GM12891 (cell line): ENCODE data around the gene ANKDD1B.

Experiments
- PAX5 ChIP-seq: IDR thresholded peaks from 2 replicates; pipeline ENCODE4 v1.6.1; 2011; ENCODE audit warnings: low read length, moderate library complexity, mild to moderate bottlenecking; ENCODE audit not compliant: insufficient read depth, severe bottlenecking
- POLR2A ChIP-seq: IDR thresholded peaks from 2 replicates; pipeline ENCODE4 v1.6.1; 2011; ENCODE audit warnings: low read depth, low read length, control low read depth
- POLR2AphosphoS5 ChIP-seq: IDR thresholded peaks from 2 replicates; pipeline ENCODE4 v1.6.1; 2011; ENCODE audit warnings: low read depth, low read length, control low read depth
- TAF1 ChIP-seq: IDR thresholded peaks from 2 replicates; pipeline ENCODE4 v1.6.1; 2011; ENCODE audit warnings: low read depth, low read length, control low read depth

DNA sequence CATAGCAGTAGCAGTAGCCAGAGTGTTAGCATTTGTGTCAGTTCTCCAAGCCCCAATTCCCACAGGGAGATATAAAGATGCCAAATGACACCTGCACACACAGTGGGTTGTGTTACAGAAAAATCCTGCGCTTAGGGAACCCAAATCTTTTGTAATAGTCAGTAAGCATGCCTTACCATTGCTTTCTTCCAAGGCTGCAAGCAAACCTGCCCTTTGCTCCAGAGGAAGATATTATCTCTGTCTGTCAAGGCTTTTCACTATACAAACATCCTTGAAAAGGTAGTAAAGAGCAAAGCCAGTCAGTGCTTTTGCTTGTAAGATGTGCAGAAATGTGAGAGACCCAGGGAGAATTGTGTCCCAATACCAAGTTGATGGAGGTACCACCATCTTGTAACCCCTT, 2.9 kb downstream of the ANKDD1B start:
- TF ChIP-seq POLR2A = no peak
- TF ChIP-seq TAF1 = no peak
- TF ChIP-seq POLR2AphosphoS5 = no peak
- no peak for TF ChIP-seq PAX5
